Suprapubic skin (tissue), 4 donors: ENCODE measurements around the gene NPR2.

ENCODE experiments used
- CTCF ChIP-seq, 2 donors: fragments of 200-600 bp in 1 of 2; fragments of 450-650 bp in 1 of 2; sonication (generic) in 1 of 2; IDR thresholded peaks; one replicate each; pipeline ENCODE4 v1.5.1; 2016 to 2019; ENCODE audit warnings: antibody characterized with exemption in 2 of 2, mild to moderate bottlenecking in 1 of 2, moderate library complexity in 1 of 2
- POLR2A ChIP-seq, 2 donors: fragments of 450-650 bp; IDR thresholded peaks; one replicate each; pipeline ENCODE4 v1.6.1; 2017; ENCODE audit warnings: antibody characterized with exemption in 2 of 2, mild to moderate bottlenecking in 2 of 2, moderate library complexity in 2 of 2
- POLR2AphosphoS5 ChIP-seq, 3 donors: sonication (generic); formaldehyde crosslinking; IDR thresholded peaks; one replicate each; pipeline ENCODE4 v1.6.1; 2017; ENCODE audit warnings: antibody characterized with exemption in 3 of 3

GRCh38 chr9:35783418-35783817, 8.0 kb upstream of the NPR2 start:
- TF ChIP-seq POLR2A (IDR thresholded peaks at IDR 0.05) (no peak), CTCF (IDR thresholded peaks at IDR 0.05) (no peak), POLR2AphosphoS5 (IDR thresholded peaks at IDR 0.05) (no peak)
